GM18526 (cell line): ENCODE results near the gene KRT85.

Experiments used
- POLR2A ChIP-seq: IDR thresholded peaks from 3 replicates; pipeline ENCODE4 v1.6.1; 2011; ENCODE audit not compliant: insufficient read length; ENCODE audit errors: extremely low read depth

KRT85 gene

GRCh38 chr12:52347551-52348510 is 19.4 kb downstream of the KRT85 start:
- TF ChIP-seq POLR2A = no peak

- no peak for TF ChIP-seq POLR2A
Observed at GRCh38 chr12:52347016-52347415, 20.3 kb downstream of the KRT85 start.

GRCh38 chr12:52346593-52346992 is 20.7 kb downstream of the KRT85 start:
- TF ChIP-seq POLR2A = no peak

DNA sequence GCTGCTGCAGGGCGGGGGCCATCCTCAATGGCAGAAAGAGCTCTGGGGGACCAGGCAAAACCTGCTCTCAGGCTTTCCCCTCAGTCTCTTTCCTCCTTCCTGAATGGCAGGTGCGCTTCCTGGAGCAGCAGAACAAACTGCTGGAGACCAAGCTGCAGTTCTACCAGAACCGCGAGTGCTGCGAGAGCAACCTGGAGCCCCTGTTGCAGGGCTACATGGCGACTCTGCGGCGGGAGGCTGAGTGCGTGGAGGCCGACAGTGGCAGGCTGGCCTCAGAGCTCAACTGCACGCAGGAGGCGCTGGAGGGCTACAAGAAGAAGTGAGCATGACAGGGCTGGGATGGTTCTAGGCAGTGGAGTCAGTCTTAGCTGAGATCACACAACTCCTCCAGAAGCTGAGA is 23.2 kb downstream of the KRT85 start:
- no peak for TF ChIP-seq POLR2A

- TF ChIP-seq POLR2A = no peak
Observed at GRCh38 chr12:52343550-52343949, 23.7 kb downstream of the KRT85 start.

- no peak for TF ChIP-seq POLR2A
Observed at GRCh38 chr12:52342781-52343490, 24.3 kb downstream of the KRT85 start.

DNA sequence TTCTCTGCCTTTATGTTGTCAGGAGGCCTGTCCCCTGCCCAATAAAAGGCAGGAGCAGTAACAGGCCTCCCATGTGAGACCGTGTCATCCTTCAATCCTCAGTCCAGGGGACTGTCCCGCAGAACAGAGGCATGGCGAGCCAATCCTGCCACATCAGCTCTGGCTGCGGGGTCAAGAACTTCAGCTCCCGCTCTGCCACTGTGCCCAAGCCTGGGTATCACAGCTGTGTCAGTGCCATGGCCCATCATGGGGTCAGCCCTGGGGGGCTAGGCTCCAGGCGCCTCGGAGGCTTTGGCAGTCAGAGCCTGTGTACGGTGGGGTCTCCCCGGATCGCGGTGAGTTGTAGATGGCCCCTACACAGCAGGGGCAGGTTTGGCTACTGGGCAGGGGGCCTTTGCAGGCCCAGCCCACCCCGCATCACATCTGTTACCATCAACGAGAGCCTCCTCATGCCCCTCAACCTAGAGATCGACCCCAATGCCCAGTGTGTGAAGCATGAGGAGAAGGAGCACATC is 26.2 kb downstream of the KRT85 start:
- TF ChIP-seq POLR2A = no peak

- TF ChIP-seq POLR2A = no peak
Observed at GRCh38 chr12:52338241-52338960, 28.9 kb downstream of the KRT85 start.

GRCh38 chr12:52337054-52337453 is 30.2 kb downstream of the KRT85 start:
- no peak for TF ChIP-seq POLR2A

- no peak for TF ChIP-seq POLR2A
Observed at GRCh38 chr12:52336641-52337040, 30.6 kb downstream of the KRT85 start.

- no peak for TF ChIP-seq POLR2A
Observed at GRCh38 chr12:52335598-52336262, 31.6 kb downstream of the KRT85 start.

- no peak for TF ChIP-seq POLR2A
Observed at GRCh38 chr12:52334185-52334584, 33.1 kb downstream of the KRT85 start.

DNA sequence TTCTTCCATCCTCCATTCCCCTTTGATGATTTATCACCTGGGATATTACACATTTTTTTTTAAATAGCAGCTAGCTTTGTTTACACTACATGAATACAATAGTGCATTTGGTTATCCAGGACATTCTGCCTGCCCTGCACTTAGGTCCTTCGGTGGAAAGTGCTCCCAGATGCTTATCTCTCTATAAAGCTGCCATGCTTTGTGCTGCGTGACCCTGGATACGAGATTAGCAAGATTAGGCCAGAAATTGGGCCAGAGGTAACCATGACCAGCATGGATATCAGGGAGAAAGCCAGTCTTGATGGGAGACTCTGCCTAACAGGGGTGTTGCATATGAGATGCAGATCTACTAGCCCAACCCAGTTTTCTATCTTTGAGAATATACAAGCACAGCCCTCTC is 34.0 kb downstream of the KRT85 start:
- no peak for TF ChIP-seq POLR2A

DNA sequence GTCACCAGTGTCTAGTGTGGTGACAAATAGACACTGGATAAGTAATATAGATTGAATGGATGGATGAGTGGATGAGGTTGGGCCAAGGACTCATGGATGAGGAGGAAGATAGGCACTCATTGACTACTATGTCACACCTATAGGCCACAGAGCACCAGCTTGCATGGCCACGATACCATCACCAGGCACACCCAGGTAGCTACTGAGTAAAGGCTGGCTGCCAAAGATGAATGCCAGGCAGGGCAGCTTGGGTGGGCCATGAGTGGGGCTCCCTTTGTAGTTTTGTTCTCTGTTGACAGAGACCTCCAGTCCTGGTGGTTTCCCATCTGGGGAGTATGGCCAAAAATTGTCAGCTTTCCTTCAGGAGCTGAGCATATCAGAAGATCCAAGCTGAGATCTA is 34.9 kb downstream of the KRT85 start:
- no peak for TF ChIP-seq POLR2A

GRCh38 chr12:52331833-52332232 is 35.4 kb downstream of the KRT85 start:
- TF ChIP-seq POLR2A = no peak
